ENCODE measurements around the gene NFATC2.

NFATC2 gene

DNA sequence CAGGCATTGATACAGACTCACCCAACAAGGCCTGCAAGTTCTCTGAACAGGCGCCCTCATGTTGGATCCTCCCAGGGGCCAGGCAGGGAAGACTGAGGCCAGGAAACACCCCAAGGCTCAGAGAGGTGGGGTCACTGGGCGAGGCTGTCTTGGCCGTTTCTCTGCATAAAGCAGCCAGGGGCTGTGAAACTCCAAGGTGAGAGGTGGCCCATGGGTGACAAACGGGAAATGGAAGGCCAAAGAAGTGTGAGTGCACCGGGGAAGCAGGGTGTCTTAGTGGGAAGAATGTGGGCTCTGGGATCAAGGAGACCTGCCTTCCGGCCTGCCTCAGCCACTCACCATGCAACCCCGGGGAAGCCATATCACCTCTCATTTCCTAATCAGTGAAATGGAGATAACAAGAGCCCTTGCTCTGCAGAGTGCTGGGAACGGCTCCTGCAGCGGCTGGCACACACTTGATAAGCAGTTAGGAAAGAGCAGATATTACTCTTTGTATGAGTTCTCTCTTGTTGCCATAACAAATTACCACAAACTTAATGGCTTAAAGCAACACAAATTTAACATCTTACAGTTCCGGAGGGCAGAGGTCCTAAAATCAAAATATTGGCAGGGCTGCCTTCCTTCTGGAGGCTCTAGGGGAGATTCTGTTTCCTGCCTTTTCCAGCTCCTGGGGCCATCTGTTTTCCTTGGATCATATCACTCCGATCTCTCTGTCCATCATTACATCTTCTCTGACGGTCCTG, 168.6 kb downstream of the NFATC2 start:
- CTCF ChIA-PET, result interaction anchor here (0.9 to 3.4 kb wide), 7 partner anchors 11 to 250 kb away, joined by 3 to 31 read pairs (median 4); no protein-coding TSS in a partner anchor
- POLR2A ChIA-PET, result no interaction called here

DNA sequence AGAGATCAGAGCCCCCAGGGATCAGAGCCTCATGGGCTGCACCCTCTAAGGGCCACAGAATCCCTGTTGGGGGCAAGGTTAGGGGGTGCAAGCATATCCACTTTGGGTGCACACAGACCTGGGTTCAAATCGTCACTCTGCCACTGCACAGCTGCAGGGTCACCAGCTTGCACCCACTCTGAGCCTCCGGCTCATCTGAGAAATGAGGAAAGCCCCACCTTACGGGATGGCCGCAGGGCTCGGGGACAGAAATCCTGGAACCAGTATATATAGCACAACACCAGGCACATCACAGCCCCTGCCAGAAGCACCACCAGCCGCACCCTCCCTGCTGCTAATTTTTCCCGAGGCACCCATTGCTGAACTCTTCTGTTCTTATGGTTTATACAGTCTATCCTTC, 169.6 kb downstream of the NFATC2 start:
- CTCF ChIA-PET, result interaction anchor here (0.7 to 3.4 kb wide), 11 partner anchors 13 to 257 kb away, joined by 3 to 31 read pairs (median 4); no protein-coding TSS in a partner anchor
- H3K27ac ChIP-seq (ENCODE audit: insufficient read depth in 1 of 2, low read depth in 1 of 2, low read length in 2 of 2, poor library complexity in 1 of 2, severe bottlenecking in 2 of 2), result no peak overlapping the region
- WGBS (ENCODE audit: insufficient coverage), result 63% methylated on average over 7 of the region's 7 CpGs
- H3K27me3 ChIP-seq (replicated peaks in 2 of 5; ENCODE audit: control insufficient read depth in 4 of 5, insufficient read depth in 5 of 5, low read length in 4 of 5), result no peaks in the 10 kb centered on the region
- H3K36me3 ChIP-seq (ENCODE audit: control insufficient read depth in 4 of 4, insufficient read depth in 4 of 4, low read length in 3 of 4), result no peaks in the 10 kb centered on the region
- H3K9me3 ChIP-seq (ENCODE audit: control extremely low read depth in 1 of 5, control insufficient read depth in 4 of 5, insufficient read depth in 2 of 5, low read depth in 1 of 5, low read length in 4 of 5), result no peaks in the 10 kb centered on the region
- DNase-seq, result no peak
- POLR2A ChIA-PET, result no interaction called here
- H3K4me1 ChIP-seq (ENCODE audit: control extremely low read depth in 1 of 4, control insufficient read depth in 4 of 4, insufficient read depth in 4 of 4, low read length in 3 of 4), result peaks cover 0 to 31% (median 20%) of the 10 kb centered on the region in 4 experiments
- H3K4me3 ChIP-seq (ENCODE audit: control insufficient read depth in 1 of 7, extremely low read depth in 1 of 7, insufficient read depth in 4 of 7, low read depth in 2 of 7, low read length in 6 of 7), result no peak overlapping the region

More for the DNA sequence above, 168.6 kb downstream of the NFATC2 start:
- Histone ChIP-seq H3K4me1 (ENCODE audit: control extremely low read depth in 1 of 4, control insufficient read depth in 4 of 4, insufficient read depth in 4 of 4, low read length in 3 of 4) (peaks cover 0 to 31% (median 20%) of the 10 kb centered on the region in 4 experiments), H3K4me3 (ENCODE audit: control insufficient read depth in 1 of 7, extremely low read depth in 1 of 7, insufficient read depth in 4 of 7, low read depth in 2 of 7, low read length in 6 of 7) (no peak overlapping the region), H3K27me3 (replicated peaks in 2 of 5; ENCODE audit: control insufficient read depth in 4 of 5, insufficient read depth in 5 of 5, low read length in 4 of 5) (no peaks in the 10 kb centered on the region), H3K9me3 (ENCODE audit: control extremely low read depth in 1 of 5, control insufficient read depth in 4 of 5, insufficient read depth in 2 of 5, low read depth in 1 of 5, low read length in 4 of 5) (no peaks in the 10 kb centered on the region), H3K27ac (ENCODE audit: insufficient read depth in 1 of 2, low read depth in 1 of 2, low read length in 2 of 2, poor library complexity in 1 of 2, severe bottlenecking in 2 of 2) (peak overlapping the region in 1 of 2 experiments; percentile 69), H3K36me3 (ENCODE audit: control insufficient read depth in 4 of 4, insufficient read depth in 4 of 4, low read length in 3 of 4) (no peaks in the 10 kb centered on the region)
- WGBS (ENCODE audit: insufficient coverage), result 52% methylated on average over 9 of the region's 12 CpGs
- peak; percentile 71 to 88 (median 75) for DNase-seq

DNA sequence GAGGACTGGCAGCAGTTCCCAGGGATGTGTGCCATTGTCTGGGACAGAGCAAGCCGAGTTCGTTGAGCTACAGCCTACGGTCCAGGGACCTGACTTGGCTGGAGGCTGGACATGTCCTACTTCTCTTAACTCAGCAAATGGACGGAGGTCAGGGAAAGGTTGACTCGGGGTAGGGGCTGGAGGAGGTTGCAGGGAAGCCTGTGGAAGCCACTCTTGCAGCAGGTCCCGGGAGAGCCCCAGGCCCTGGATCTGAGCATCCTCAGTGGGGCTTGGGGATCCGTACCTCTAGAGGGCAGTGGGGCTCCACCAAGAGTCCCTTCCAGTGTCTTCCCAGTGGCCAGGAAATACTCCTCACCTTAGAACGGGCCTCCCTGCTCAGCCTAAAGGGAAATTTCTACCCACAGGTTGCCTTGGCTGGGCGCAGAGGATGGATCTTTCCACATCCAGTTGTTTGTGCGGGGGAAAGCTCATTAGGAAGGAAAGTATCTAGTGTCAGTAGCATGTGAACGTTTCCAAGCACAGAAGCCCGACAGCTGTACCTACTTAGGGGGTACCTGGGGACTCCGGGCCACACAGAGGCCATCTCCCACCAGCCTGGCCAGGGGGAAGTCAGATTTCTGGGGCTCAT, 170.2 kb downstream of the NFATC2 start:
- peaks cover 0 to 31% (median 20%) of the 10 kb centered on the region in 4 experiments for H3K4me1 ChIP-seq (ENCODE audit: control extremely low read depth in 1 of 4, control insufficient read depth in 4 of 4, insufficient read depth in 4 of 4, low read length in 3 of 4)
- no peaks in the 10 kb centered on the region for H3K36me3 ChIP-seq (ENCODE audit: control insufficient read depth in 4 of 4, insufficient read depth in 4 of 4, low read length in 3 of 4)
- peak; percentile 40 to 61 (median 53) for DNase-seq
- H3K27me3 ChIP-seq (replicated peaks in 2 of 5; ENCODE audit: control insufficient read depth in 4 of 5, insufficient read depth in 5 of 5, low read length in 4 of 5), result no peaks in the 10 kb centered on the region
- CTCF ChIA-PET, result interaction anchor here (0.7 to 3.4 kb wide), 11 partner anchors 8 to 258 kb away, joined by 3 to 31 read pairs (median 4); no protein-coding TSS in a partner anchor
- no peak overlapping the region for H3K4me3 ChIP-seq (ENCODE audit: control insufficient read depth in 1 of 7, extremely low read depth in 1 of 7, insufficient read depth in 4 of 7, low read depth in 2 of 7, low read length in 6 of 7)
- no peak overlapping the region for H3K27ac ChIP-seq (ENCODE audit: insufficient read depth in 1 of 2, low read depth in 1 of 2, low read length in 2 of 2, poor library complexity in 1 of 2, severe bottlenecking in 2 of 2)
- no peaks in the 10 kb centered on the region for H3K9me3 ChIP-seq (ENCODE audit: control extremely low read depth in 1 of 5, control insufficient read depth in 4 of 5, insufficient read depth in 2 of 5, low read depth in 1 of 5, low read length in 4 of 5)
- POLR2A ChIA-PET, result no interaction called here
- WGBS (ENCODE audit: insufficient coverage), result 51% methylated on average over 10 of the region's 13 CpGs

DNA sequence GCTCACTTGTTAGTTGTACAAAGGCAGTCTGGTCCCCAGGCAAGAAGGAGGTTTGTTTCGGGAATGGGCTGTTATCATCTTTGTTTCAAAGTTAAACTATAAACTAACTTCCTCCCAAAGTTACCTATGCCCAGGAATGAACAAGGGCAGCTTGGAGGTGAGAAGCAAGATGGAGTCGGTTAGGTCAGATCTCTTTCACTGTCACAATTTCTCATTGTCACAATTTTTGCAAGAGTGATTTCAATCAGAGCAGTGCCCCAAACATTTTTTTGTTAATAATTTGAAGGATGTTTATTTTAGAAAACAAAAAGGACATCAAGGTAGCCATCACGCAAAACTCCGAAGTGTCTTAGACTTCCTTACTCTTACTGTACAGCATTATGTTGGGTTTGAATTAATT, 170.8 kb downstream of the NFATC2 start:
- ChIA-PET POLR2A (no interaction called here), CTCF (interaction anchor here (1.0 to 3.4 kb wide), 8 partner anchors 9 to 254 kb away, joined by 3 to 31 read pairs (median 6); no protein-coding TSS in a partner anchor)
- DNase-seq, result no peak
- WGBS (ENCODE audit: insufficient coverage), result no CpG with 5 or more reads among the region's 4 CpGs
- Histone ChIP-seq H3K27me3 (replicated peaks in 2 of 5; ENCODE audit: control insufficient read depth in 4 of 5, insufficient read depth in 5 of 5, low read length in 4 of 5) (no peaks in the 10 kb centered on the region), H3K27ac (ENCODE audit: insufficient read depth in 1 of 2, low read depth in 1 of 2, low read length in 2 of 2, poor library complexity in 1 of 2, severe bottlenecking in 2 of 2) (no peak overlapping the region), H3K9me3 (ENCODE audit: control extremely low read depth in 1 of 5, control insufficient read depth in 4 of 5, insufficient read depth in 2 of 5, low read depth in 1 of 5, low read length in 4 of 5) (no peaks in the 10 kb centered on the region), H3K4me1 (ENCODE audit: control extremely low read depth in 1 of 4, control insufficient read depth in 4 of 4, insufficient read depth in 4 of 4, low read length in 3 of 4) (peaks cover 0 to 31% (median 20%) of the 10 kb centered on the region in 4 experiments), H3K4me3 (ENCODE audit: control insufficient read depth in 1 of 7, extremely low read depth in 1 of 7, insufficient read depth in 4 of 7, low read depth in 2 of 7, low read length in 6 of 7) (no peak overlapping the region), H3K36me3 (ENCODE audit: control insufficient read depth in 4 of 4, insufficient read depth in 4 of 4, low read length in 3 of 4) (no peaks in the 10 kb centered on the region)

DNA sequence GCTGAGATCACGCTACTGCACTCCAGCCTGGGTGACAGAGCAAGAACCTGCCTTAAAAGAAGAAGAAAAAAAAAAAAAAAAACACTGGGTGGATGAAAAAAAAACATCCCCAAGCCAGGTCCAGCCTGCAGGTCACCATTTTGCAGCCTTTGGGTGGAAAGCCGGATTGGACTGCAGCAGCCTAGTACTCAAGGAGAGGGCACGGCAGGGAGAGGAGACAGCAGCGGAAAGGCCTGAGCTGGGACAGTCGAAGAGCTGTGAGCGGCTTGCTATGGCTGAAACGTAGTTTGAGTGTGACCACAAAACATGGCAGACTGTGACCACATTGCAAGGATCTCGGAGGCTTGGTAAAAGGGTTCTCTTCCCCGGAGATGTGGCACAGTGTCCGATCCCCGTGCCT, 173.0 kb downstream of the NFATC2 start:
- no peak for DNase-seq
- Histone ChIP-seq H3K4me3 (ENCODE audit: control insufficient read depth in 1 of 7, extremely low read depth in 1 of 7, insufficient read depth in 4 of 7, low read depth in 2 of 7, low read length in 6 of 7) (no peak overlapping the region), H3K27me3 (replicated peaks in 2 of 5; ENCODE audit: control insufficient read depth in 4 of 5, insufficient read depth in 5 of 5, low read length in 4 of 5) (no peaks in the 10 kb centered on the region), H3K4me1 (ENCODE audit: control extremely low read depth in 1 of 4, control insufficient read depth in 4 of 4, insufficient read depth in 4 of 4, low read length in 3 of 4) (peaks cover 0 to 20% (median 8%) of the 10 kb centered on the region in 4 experiments), H3K9me3 (ENCODE audit: control extremely low read depth in 1 of 5, control insufficient read depth in 4 of 5, insufficient read depth in 2 of 5, low read depth in 1 of 5, low read length in 4 of 5) (no peaks in the 10 kb centered on the region), H3K36me3 (ENCODE audit: control insufficient read depth in 4 of 4, insufficient read depth in 4 of 4, low read length in 3 of 4) (no peaks in the 10 kb centered on the region), H3K27ac (ENCODE audit: insufficient read depth in 1 of 2, low read depth in 1 of 2, low read length in 2 of 2, poor library complexity in 1 of 2, severe bottlenecking in 2 of 2) (no peak overlapping the region)
- ChIA-PET CTCF (interaction anchor here (0.8 to 0.9 kb wide), 2 partner anchors 17 to 253 kb away, joined by 3 read pairs; no protein-coding TSS in a partner anchor), POLR2A (no interaction called here)
- 99% methylated on average over 11 of the region's 11 CpGs for WGBS (ENCODE audit: insufficient coverage)

DNA sequence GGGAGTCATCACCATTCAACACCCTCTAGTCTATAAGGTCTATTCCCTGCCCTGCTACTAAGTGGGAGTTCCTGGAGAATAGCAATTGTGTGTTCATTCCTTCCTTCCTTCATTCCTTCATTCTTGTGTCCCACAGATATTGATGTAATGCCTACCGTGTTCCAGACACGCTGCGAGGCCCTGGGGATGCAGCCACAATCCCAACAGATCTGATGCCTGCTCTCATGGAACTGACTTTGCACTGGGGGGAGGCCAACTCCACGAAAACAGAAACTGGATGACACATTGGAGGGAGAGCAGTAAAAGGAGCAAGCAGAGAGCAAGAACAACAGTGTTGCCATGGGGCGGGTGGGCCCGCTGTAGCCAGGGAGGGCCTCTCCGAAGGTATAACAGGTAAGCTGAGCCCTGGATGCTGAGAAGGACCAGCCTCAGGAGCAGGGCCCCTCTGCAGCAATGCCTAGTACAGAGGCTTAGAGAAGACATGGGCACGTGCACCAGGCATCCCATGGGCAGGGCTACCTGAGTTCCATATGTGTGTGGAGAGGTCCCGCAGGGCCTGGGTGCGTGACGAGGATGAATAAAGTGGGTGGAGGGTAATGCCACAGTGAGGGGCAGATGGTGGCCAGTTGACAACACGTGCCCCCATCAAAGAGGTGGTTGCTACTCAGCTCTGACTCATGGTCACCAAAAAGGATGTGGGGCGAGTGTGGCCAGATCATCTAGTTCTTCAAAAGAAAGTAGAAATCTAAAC, 173.9 kb downstream of the NFATC2 start:
- peaks cover 0 to 7% (median 0%) of the 10 kb centered on the region in 5 experiments for H3K9me3 ChIP-seq (ENCODE audit: control extremely low read depth in 1 of 5, control insufficient read depth in 4 of 5, insufficient read depth in 2 of 5, low read depth in 1 of 5, low read length in 4 of 5)
- CTCF ChIA-PET, result no interaction called here
- peak in 1 of 3 donors; percentile 21 for DNase-seq
- 97% methylated on average over 12 of the region's 13 CpGs for WGBS (ENCODE audit: insufficient coverage)
- POLR2A ChIA-PET, result no interaction called here
- peaks cover 0 to 11% (median 5%) of the 10 kb centered on the region in 4 experiments for H3K4me1 ChIP-seq (ENCODE audit: control extremely low read depth in 1 of 4, control insufficient read depth in 4 of 4, insufficient read depth in 4 of 4, low read length in 3 of 4)
- H3K36me3 ChIP-seq (ENCODE audit: control insufficient read depth in 4 of 4, insufficient read depth in 4 of 4, low read length in 3 of 4), result no peaks in the 10 kb centered on the region
- no peak overlapping the region for H3K27ac ChIP-seq (ENCODE audit: insufficient read depth in 1 of 2, low read depth in 1 of 2, low read length in 2 of 2, poor library complexity in 1 of 2, severe bottlenecking in 2 of 2)
- no peak overlapping the region for H3K4me3 ChIP-seq (ENCODE audit: control insufficient read depth in 1 of 7, extremely low read depth in 1 of 7, insufficient read depth in 4 of 7, low read depth in 2 of 7, low read length in 6 of 7)
- no peaks in the 10 kb centered on the region for H3K27me3 ChIP-seq (replicated peaks in 2 of 5; ENCODE audit: control insufficient read depth in 4 of 5, insufficient read depth in 5 of 5, low read length in 4 of 5)

All from common myeloid progenitor, CD34-positive (primary cell).